HFF-Myc (cell line): ENCODE measurements around the gene PCNT.

ENCODE experiments used
- DNase-seq: peaks from one replicate; pipeline ENCODE4 v3.0.0-alpha.2; 2011; ENCODE audit warnings: low read depth; ENCODE audit errors: extremely low read depth
- H3K4me3 ChIP-seq: replicated peaks from 2 replicates; pipeline ENCODE4 v1.5.1; 2011; ENCODE audit warnings: low read depth, mild to moderate bottlenecking, control low read depth, low read length
- CTCF ChIP-seq: IDR thresholded peaks from 2 replicates; pipeline ENCODE4 v1.5.1; 2012; ENCODE audit warnings: mild to moderate bottlenecking, low read depth, low read length, control low read depth; ENCODE audit errors: missing control alignments

The PCNT gene

GRCh38 chr21:46412521-46413364 lies 88.8 kb downstream of the PCNT start:
- no peak overlapping the region for H3K4me3 ChIP-seq
- DNase-seq: no peak
- TF ChIP-seq CTCF: no peak

- H3K4me3 ChIP-seq: no peak overlapping the region
- TF ChIP-seq CTCF: no peak
- DNase-seq: no peak
Measured at GRCh38 chr21:46413365-46413696, 89.4 kb downstream of the PCNT start.

- no peak for DNase-seq
- H3K4me3 ChIP-seq: no peak overlapping the region
- no peak for TF ChIP-seq CTCF
Measured at GRCh38 chr21:46414965-46415275, 91.0 kb downstream of the PCNT start.

GRCh38 chr21:46416551-46416950 lies 92.6 kb downstream of the PCNT start:
- no peak overlapping the region for H3K4me3 ChIP-seq
- no peak for DNase-seq
- no peak for TF ChIP-seq CTCF

GRCh38 chr21:46418265-46418946 lies 94.5 kb downstream of the PCNT start:
- DNase-seq: no peak
- no peak overlapping the region for H3K4me3 ChIP-seq
- TF ChIP-seq CTCF: no peak

- H3K4me3 ChIP-seq: no peak overlapping the region
- TF ChIP-seq CTCF: no peak
- DNase-seq: no peak
Measured at GRCh38 chr21:46420241-46421190, 96.6 kb downstream of the PCNT start.
